Activated naive CD4-positive, alpha-beta T cell treated with anti-CD3 and anti-CD28 coated beads for 36 hours (primary cell): ENCODE results near the gene SF3B3. TPM values are rescaled to one million over a fixed set of nuclear protein-coding genes. Genes with fewer than 3 reads are reported as not detected.

Experiments
- CTCF ChIA-PET: fragments of 350-600 bp; sonication (Branson Sonifier 250); formaldehyde crosslinking; loops from one replicate; lab custom pipeline; 2021; ENCODE audit warnings: antibody characterized with exemption; lab: Charles Lee
- DNase-seq: peaks from one replicate; pipeline ENCODE4 v3.0.0-alpha.2; 2020
- H3K27ac Mint-ChIP-seq: one replicate; pipeline ENCODE4 v1.8.0; 2021; ENCODE audit warnings: mild to moderate bottlenecking, mixed read lengths
- H3K27me3 Mint-ChIP-seq: one replicate; pipeline ENCODE4 v1.8.0; 2021; ENCODE audit warnings: low read depth, mixed read lengths
- H3K36me3 Mint-ChIP-seq: one replicate; pipeline ENCODE4 v1.8.0; 2021; ENCODE audit warnings: low read depth, mixed read lengths
- H3K4me1 Mint-ChIP-seq: one replicate; pipeline ENCODE4 v1.8.0; 2021; ENCODE audit warnings: low read depth, mixed read lengths
- H3K4me3 Mint-ChIP-seq: one replicate; pipeline ENCODE4 v1.8.0; 2021; ENCODE audit warnings: mild to moderate bottlenecking, moderate library complexity, mixed read lengths
- H3K9me3 Mint-ChIP-seq: one replicate; pipeline ENCODE4 v1.8.0; 2021; ENCODE audit warnings: mixed read lengths
- intact Hi-C: fragments of 100-400 bp; cut with micrococcal nuclease; formaldehyde crosslinking; loops from one replicate; pipeline ENCODE4 v1.15.1; 2023
- total RNA-seq, 2 experiments: library from RNA; stranded (reverse); gene quantifications; one replicate each; pipeline ENCODE4 v1.2.3, GENCODE V29; 2021

The SF3B3 gene
- total RNA-seq, 2 experiments from 2014 or later: 397 to 416 TPM

DNA sequence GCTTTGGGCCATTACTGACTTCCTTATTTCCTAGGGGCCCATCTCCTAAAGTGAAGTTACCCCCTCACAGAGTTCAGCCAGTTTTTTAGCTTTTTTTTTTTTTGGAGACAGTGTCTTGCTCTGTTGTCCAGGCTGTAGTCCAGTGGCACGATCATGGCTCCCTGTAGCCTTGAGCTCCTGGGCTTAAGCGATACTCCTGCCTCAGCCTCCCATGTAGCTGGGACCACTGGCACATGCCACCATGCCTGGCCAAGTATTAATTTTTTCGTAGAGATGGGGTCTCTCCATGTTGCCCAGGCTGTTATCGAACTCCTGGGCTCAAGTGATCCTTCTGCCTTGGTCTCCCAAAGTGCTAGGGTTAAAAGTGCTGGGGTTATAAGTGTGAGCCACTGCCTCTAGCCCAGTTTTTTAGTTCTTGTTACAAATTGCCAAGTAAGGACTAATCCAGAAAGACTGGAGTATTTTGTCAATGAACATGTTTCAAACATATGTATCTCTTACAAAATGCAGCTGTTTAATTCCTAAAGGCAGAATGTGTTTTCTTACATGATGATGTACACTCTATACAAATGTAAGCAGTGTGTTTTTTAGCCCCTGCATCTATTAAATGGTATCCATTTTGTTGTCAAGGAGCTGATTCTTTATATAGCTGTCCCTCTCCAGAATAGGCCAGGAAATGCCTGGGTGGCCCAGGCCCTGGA, 73.7 kb downstream of the SF3B3 start:
- H3K4me1 Mint-ChIP-seq: no peaks in the 10 kb centered on the region
- H3K27me3 Mint-ChIP-seq: no peaks in the 10 kb centered on the region
- CTCF ChIA-PET: interaction anchor here (0.6 to 0.9 kb wide), 3 partner anchors 39 to 458 kb away, joined by 3 to 5 read pairs (median 4); no protein-coding TSS in a partner anchor
- no peak overlapping the region for H3K27ac Mint-ChIP-seq
- DNase-seq: no peak
- no peaks in the 10 kb centered on the region for H3K36me3 Mint-ChIP-seq
- no peak overlapping the region for H3K4me3 Mint-ChIP-seq
- intact Hi-C loops: no loop called here
- H3K9me3 Mint-ChIP-seq: no peaks in the 10 kb centered on the region

DNA sequence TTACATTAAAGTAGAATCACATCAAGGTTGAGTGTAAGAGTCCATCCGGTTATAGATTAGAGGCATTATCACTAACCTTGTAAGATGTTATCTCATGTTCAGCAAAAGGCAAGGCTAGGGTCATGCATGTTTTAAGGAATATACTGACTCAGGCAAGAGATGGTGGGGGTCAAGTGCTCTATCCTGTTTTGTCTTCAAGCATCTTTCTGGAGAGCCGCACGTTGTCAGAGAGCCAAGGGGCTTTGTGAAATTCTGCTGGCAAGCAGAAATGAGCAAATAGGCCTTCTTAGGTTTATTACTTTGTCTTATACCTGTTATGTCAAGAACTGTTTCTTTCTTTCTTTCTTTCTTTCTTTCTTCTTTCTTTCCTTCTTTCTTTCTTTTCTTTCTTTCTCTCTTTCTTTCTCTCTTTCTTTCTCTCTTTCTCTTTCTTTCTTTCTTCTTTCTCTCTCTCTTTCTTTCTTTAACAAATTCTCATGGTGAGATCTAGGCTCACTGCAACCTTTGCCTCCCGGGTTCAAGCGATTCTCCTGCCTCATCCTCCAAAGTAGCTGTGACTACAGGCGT, 75.4 kb downstream of the SF3B3 start:
- Mint-ChIP-seq H3K9me3 (no peaks in the 10 kb centered on the region), H3K36me3 (no peaks in the 10 kb centered on the region), H3K27me3 (no peaks in the 10 kb centered on the region), H3K27ac (no peak overlapping the region), H3K4me1 (no peaks in the 10 kb centered on the region), H3K4me3 (no peak overlapping the region)
- intact Hi-C loops: no loop called here
- CTCF ChIA-PET: no interaction called here
- DNase-seq: no peak

DNA sequence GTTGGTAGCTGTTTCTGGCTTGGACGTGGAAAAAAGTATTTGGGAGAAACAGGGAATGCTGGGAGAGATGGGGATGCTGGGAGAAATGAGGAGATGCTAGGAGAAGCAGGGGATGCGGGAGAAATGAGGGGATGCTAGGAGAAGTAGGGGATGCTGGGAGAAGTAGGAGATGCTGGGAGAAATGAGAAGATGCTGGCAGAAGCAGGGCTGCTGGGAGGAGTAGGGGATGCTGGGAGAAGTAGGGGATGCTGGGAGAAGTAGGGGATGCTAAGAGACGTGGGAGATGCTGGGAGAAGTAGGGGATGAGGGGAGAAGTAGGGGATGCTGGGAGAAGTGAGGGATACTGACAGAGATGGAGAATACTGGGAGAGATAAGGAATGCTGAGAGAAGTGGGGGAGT, 77.1 kb downstream of the SF3B3 start:
- Mint-ChIP-seq H3K27ac (no peak overlapping the region), H3K4me3 (no peak overlapping the region), H3K9me3 (no peaks in the 10 kb centered on the region), H3K27me3 (no peaks in the 10 kb centered on the region), H3K36me3 (no peaks in the 10 kb centered on the region), H3K4me1 (no peaks in the 10 kb centered on the region)
- CTCF ChIA-PET: no interaction called here
- intact Hi-C loops: no loop called here
- DNase-seq: no peak

DNA sequence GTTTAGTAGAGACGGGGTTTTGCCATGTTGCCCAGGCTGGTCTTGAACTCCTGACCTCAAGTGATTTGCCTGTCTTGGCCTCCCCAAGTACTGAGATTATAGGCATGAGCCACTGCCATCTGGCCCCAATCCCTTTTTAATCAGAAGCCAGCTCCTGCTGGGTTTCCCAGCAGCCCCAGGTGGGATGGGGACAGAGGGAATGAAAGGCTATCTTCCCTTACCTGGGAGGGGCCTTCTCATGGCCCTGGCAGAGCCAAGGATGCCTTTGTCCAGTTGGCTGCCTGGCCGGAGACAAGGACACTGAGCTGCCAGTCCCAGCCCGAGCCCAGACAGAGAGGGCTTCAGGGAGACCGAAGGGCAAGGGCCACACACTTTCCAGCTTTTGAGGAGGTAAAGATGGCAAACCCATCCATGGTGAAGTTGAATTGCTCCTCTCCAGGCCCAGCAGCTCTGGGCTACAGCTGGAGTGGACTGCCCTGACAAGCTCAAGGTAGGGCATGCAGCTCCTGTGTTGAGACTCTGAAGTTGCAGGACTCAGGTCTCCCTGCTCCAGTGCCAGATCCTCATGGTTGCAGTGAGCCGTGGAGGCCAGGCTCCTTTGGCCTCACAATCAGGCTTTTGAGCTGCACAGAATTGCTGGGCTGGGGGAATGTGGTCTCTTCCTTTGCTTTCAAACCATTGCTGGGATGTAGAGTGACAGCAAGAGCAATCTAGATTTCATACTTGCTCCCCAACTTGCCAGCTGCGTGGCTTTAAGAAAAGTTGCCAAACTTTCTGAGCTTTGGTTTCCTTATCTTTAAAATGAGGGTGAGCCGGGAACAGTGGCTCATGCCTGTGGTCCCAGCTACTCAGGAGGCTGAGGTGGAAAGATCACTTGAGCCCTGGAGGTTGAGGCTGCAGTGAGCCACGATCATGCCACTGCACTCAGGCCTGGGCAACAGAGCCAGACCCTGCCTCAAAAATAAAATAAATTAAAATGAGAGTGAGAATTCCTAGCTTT, 78.3 kb downstream of the SF3B3 start:
- Mint-ChIP-seq H3K27ac (no peak overlapping the region), H3K9me3 (no peaks in the 10 kb centered on the region), H3K36me3 (no peaks in the 10 kb centered on the region), H3K4me3 (no peak overlapping the region), H3K4me1 (no peaks in the 10 kb centered on the region), H3K27me3 (no peaks in the 10 kb centered on the region)
- CTCF ChIA-PET: interaction anchor here (0.6 to 1.4 kb wide), 2 partner anchors 50 to 169 kb away, joined by 5 to 6 read pairs; no protein-coding TSS in a partner anchor
- DNase-seq: no peak
- intact Hi-C loops: no loop called here

DNA sequence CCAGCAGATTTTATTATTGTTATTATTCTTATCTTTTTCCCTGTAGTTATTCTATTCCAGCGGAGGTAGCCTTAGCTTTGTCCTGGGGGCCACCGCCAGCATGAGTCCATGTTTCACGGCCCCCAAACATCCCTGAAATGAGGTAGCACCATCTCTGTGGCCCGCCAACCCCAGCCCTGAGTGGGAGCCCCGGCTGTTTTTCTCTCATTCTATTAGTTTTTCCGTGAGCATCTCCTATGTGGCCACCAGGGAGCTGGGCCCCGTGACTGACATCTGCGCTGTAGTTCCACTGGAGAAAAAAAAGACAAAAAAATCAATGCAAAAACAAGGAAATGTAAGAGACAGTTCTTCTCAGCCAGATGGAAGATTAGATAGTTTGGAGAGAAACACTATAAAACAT, 79.2 kb downstream of the SF3B3 start:
- intact Hi-C loops: no loop called here
- Mint-ChIP-seq H3K27me3 (no peaks in the 10 kb centered on the region), H3K4me1 (no peaks in the 10 kb centered on the region), H3K9me3 (no peaks in the 10 kb centered on the region), H3K27ac (no peak overlapping the region), H3K36me3 (no peaks in the 10 kb centered on the region), H3K4me3 (no peak overlapping the region)
- CTCF ChIA-PET: interaction anchor here (0.6 kb wide), 1 partner anchor 87 kb away, joined by 3 read pairs; no protein-coding TSS in a partner anchor
- DNase-seq: no peak

DNA sequence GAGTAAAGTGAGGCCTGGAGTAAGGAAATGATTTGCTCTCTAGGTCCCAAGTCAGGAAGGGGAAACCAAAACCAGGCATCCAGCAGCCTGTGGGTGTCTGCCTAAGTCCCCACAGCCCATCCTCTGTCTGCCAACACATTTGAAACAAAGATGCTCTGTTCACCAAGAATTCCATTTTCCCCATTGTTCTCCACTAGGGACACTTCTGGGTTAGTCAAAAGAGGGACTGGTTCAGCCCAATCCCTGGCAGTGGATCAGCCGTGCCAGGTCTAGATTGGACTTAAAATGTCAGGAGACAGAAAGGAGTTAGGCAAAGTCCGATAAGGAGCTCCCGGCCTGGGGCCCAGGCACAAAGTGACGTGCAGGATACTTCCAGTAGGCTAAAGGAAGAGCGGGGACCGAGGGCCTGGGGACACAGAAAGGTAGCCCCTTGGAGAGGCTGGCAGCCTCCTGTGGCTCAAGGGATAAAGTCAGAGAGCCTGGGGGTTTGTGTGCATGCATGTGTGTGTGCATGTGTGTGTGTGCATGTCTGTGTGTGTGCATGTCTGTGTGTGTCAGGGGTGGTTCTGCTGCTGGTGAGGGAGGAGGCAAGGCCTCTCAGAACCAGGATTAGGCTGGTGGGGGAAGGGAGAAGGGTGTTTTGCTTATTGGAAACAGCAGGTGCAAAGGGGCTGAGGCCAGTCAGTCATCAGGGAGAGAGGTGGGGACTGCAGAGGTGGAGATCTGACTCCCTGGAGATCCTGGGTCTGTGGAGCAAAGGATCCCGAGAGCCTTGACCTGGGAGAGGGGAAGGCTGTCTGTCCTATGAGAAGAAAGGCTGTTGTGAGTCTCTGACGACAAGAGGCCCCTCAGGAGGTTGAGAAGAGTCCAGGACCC, 81.0 kb downstream of the SF3B3 start:
- H3K4me1 Mint-ChIP-seq: no peaks in the 10 kb centered on the region
- H3K4me3 Mint-ChIP-seq: no peak overlapping the region
- intact Hi-C loops: no loop called here
- DNase-seq: no peak
- H3K27ac Mint-ChIP-seq: no peak overlapping the region
- no peaks in the 10 kb centered on the region for H3K36me3 Mint-ChIP-seq
- H3K9me3 Mint-ChIP-seq: no peaks in the 10 kb centered on the region
- CTCF ChIA-PET: no interaction called here
- no peaks in the 10 kb centered on the region for H3K27me3 Mint-ChIP-seq

DNA sequence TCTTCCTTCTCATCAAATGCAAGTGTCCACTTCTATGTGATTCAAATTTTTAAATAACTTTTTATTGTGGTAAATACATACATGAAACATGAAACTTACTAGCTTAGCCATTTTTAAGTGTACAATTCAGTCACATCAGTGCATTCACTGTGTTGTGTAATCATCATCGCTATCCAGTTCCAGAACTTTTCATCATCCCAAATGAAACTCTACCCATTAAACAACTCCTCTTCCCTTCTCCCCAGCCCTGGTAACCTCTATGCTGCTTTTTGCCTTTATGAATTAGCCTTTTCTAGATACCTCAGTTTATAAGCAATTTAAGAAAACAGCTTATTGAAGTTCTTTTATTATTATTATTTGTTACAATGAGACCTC, 81.7 kb downstream of the SF3B3 start:
- no peaks in the 10 kb centered on the region for H3K4me1 Mint-ChIP-seq
- intact Hi-C loops: no loop called here
- no peak overlapping the region for H3K27ac Mint-ChIP-seq
- H3K27me3 Mint-ChIP-seq: no peaks in the 10 kb centered on the region
- no peaks in the 10 kb centered on the region for H3K36me3 Mint-ChIP-seq
- no peaks in the 10 kb centered on the region for H3K9me3 Mint-ChIP-seq
- no peak overlapping the region for H3K4me3 Mint-ChIP-seq
- no peak for DNase-seq
- CTCF ChIA-PET: no interaction called here

DNA sequence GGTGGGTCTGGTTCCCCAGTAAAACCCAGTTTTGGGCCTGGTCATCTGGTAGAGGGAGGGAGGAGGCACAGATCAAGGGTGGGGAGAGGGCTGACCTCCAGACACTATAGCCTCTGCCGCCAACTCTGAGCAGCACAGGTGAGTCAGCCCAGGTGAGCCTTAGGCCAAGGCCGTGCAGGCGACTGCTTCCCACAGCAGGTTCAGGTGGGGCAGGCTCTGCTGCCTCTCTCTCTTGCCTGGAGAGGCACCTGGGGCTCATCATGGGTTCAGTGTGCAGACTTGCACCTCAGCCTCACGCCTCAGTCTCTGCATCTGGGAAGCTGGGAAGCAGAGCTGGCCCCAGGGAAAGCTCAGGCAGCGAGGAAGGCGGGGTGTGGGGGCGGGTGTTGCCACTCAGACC, 84.9 kb downstream of the SF3B3 start:
- intact Hi-C loops: no loop called here
- no peaks in the 10 kb centered on the region for H3K9me3 Mint-ChIP-seq
- no peaks in the 10 kb centered on the region for H3K4me1 Mint-ChIP-seq
- H3K27ac Mint-ChIP-seq: no peak overlapping the region
- no peaks in the 10 kb centered on the region for H3K36me3 Mint-ChIP-seq
- no peak for DNase-seq
- H3K4me3 Mint-ChIP-seq: no peak overlapping the region
- no peaks in the 10 kb centered on the region for H3K27me3 Mint-ChIP-seq
- CTCF ChIA-PET: interaction anchor here (0.6 kb wide), 1 partner anchor 30 kb away, joined by 5 read pairs; no protein-coding TSS in a partner anchor

DNA sequence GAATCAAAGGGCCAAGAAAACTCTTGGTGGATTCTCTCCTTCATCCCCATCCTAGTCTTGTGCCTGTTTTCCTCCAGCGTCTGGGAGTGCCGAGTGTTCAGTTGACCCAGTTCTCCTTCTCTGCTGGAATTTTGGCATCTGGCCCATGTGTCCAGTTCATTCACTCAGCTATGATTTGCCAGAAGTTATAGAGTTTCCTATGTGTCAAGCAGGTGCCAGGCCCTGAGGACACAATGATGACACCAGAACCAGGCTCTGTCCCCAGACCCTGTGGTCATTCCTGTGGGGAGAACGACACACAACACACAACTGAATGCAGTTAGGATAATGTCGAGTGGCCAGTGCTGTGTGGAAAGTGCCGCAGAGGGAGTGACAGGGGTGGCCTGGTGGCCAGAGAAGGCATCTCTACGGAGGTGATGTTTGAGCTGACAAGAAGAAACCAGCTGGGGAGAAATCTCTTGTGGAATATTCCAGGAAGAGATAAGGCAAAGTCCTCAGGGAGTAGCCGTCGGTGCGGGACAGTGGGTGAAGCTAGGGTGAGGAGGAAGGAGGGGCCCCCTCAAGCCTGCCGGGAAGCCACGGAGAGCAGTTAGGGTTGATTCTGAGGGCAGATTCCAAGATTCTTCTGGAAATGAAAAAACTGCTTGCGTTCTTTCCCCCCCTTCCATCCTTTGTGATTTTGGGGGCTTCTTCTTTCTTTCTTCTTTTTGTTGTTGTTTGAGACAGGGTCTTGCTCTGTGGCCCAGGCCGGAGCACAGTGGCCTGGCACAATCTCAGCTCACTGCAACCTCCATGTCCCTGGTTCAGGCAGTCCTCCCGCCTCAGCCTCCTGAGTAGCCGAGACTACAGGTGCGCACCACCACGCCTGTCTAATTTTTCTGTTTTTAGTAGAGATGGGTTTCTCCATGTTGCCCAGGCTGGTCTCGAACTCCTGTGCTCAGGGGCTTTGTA, 86.9 kb downstream of the SF3B3 start:
- no peak for DNase-seq
- Mint-ChIP-seq H3K4me1 (no peaks in the 10 kb centered on the region), H3K9me3 (no peaks in the 10 kb centered on the region), H3K27me3 (no peaks in the 10 kb centered on the region), H3K27ac (no peak overlapping the region), H3K36me3 (no peaks in the 10 kb centered on the region), H3K4me3 (no peak overlapping the region)
- CTCF ChIA-PET: interaction anchor here (1.0 kb wide), 1 partner anchor 161 kb away, joined by 4 read pairs; no protein-coding TSS in a partner anchor
- intact Hi-C loops: no loop called here

DNA sequence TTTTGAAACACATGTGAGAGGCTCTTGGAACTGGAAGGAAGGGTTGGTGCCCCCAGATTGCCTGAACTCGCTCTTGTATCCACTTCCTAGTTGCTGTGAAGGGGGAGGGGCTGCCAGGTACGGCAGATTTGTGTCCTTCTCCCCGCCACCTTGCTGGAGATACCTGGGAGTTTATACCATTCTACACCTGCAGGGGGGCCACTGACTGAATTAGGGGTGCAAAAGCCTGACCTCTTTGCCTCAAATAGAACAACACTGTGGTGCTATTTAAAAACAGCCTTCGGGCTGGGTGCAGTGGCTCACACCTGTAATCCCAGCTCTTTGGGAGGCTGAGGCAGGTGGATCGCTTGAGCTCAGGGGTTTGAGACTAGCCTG, 87.6 kb downstream of the SF3B3 start:
- no peak overlapping the region for H3K4me3 Mint-ChIP-seq
- intact Hi-C loops: no loop called here
- CTCF ChIA-PET: interaction anchor here (1.0 kb wide), 1 partner anchor 160 kb away, joined by 4 read pairs; no protein-coding TSS in a partner anchor
- no peaks in the 10 kb centered on the region for H3K27me3 Mint-ChIP-seq
- H3K36me3 Mint-ChIP-seq: no peaks in the 10 kb centered on the region
- no peaks in the 10 kb centered on the region for H3K9me3 Mint-ChIP-seq
- H3K27ac Mint-ChIP-seq: no peak overlapping the region
- no peaks in the 10 kb centered on the region for H3K4me1 Mint-ChIP-seq
- DNase-seq: no peak

DNA sequence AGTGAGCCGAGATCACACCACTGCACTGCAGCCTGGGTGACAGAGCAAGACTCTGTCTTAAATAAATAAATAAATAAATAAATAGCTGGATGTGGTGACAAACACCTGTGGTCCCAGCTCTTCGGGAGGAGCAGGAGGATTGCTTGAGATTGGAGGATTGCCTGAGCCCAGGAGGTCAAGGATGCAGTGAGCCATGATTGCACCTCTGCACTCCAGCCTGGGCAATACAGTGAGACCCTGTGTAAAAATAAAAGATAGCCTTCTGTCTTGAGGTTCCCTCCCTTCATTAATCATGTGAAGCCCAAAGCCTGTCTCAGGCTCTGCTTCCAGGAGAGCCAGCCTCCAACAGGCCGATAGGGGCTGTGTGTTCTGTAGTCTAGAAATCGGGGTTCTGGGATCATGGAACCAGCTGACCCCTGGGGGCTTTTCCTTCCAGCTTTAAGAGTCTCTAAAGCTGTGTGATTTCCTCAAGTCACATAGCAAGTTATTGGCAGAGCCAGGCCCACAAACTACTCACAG, 88.2 kb downstream of the SF3B3 start:
- no peak for DNase-seq
- no peak overlapping the region for H3K4me3 Mint-ChIP-seq
- no peaks in the 10 kb centered on the region for H3K36me3 Mint-ChIP-seq
- H3K9me3 Mint-ChIP-seq: no peaks in the 10 kb centered on the region
- no peaks in the 10 kb centered on the region for H3K27me3 Mint-ChIP-seq
- no peaks in the 10 kb centered on the region for H3K4me1 Mint-ChIP-seq
- no peak overlapping the region for H3K27ac Mint-ChIP-seq
- CTCF ChIA-PET: interaction anchor here (1.0 kb wide), 1 partner anchor 159 kb away, joined by 4 read pairs; no protein-coding TSS in a partner anchor
- intact Hi-C loops: no loop called here
